GM23338 (cell line): ENCODE data around the gene WSCD2. TPM values are rescaled to one million over a fixed set of nuclear protein-coding genes. Genes with fewer than 3 reads are reported as not detected.

ENCODE experiments used
- ATAC-seq: fragments of 200-7000 bp; cut with Tn5 transposase; 3 replicates; pipeline ENCODE4 v1.9.1; 2020
- DNase-seq: peaks from one replicate; pipeline ENCODE4 v3.0.0-alpha.2; 2015; ENCODE audit warnings: low spot score
- H2AFZ ChIP-seq: fragments of 200-600 bp; sonication (generic); 2 replicates; pipeline ENCODE4 v1.8.0; 2016; ENCODE audit warnings: antibody characterized with exemption, mild to moderate bottlenecking, moderate library complexity
- H3F3A ChIP-seq: fragments of 200-600 bp; sonication (generic); replicated peaks from 2 replicates; pipeline ENCODE4 v1.8.0; 2017; ENCODE audit warnings: antibody characterized with exemption, mixed run types, low read depth
- H3K27ac ChIP-seq: fragments of 200-600 bp; sonication (generic); 2 replicates; pipeline ENCODE4 v1.6.1; 2016; ENCODE audit warnings: low read depth
- H3K27me3 ChIP-seq: fragments of 200-600 bp; sonication (generic); 2 replicates; pipeline ENCODE4 v1.8.0; 2016; ENCODE audit warnings: mild to moderate bottlenecking, mixed run types, moderate library complexity; ENCODE audit not compliant: insufficient read depth
- H3K36me3 ChIP-seq: fragments of 200-600 bp; sonication (generic); 2 replicates; pipeline ENCODE4 v1.8.0; 2016; ENCODE audit warnings: mild to moderate bottlenecking; ENCODE audit not compliant: insufficient read depth
- H3K4me1 ChIP-seq: fragments of 200-600 bp; sonication (generic); 2 replicates; pipeline ENCODE4 v1.8.0; 2016; ENCODE audit warnings: mild to moderate bottlenecking, moderate library complexity; ENCODE audit not compliant: insufficient read depth
- H3K4me2 ChIP-seq: fragments of 200-600 bp; sonication (generic); 2 replicates; pipeline ENCODE4 v1.7.1; 2017; ENCODE audit warnings: mixed run types
- H3K4me3 ChIP-seq: fragments of 200-600 bp; sonication (generic); 2 replicates; pipeline ENCODE4 v1.6.1; 2016; ENCODE audit warnings: mixed run types
- H3K79me2 ChIP-seq: fragments of 200-600 bp; sonication (generic); replicated peaks from 2 replicates; pipeline ENCODE4 v1.8.0; 2017; ENCODE audit warnings: mild to moderate bottlenecking; ENCODE audit not compliant: insufficient read depth
- H3K9me2 ChIP-seq: fragments of 200-600 bp; sonication (generic); 2 replicates; pipeline ENCODE4 v1.8.0; 2017; ENCODE audit not compliant: insufficient read depth
- H4K20me1 ChIP-seq: fragments of 200-600 bp; sonication (generic); replicated peaks from 2 replicates; pipeline ENCODE4 v1.8.0; 2017; ENCODE audit warnings: mild to moderate bottlenecking; ENCODE audit not compliant: insufficient read depth
- H3K27ac Mint-ChIP-seq: 2 replicates; pipeline ENCODE4 v1.8.0; 2020; ENCODE audit warnings: inconsistent platforms, mild to moderate bottlenecking, moderate library complexity, mixed read lengths
- H3K27me3 Mint-ChIP-seq: 3 replicates; pipeline ENCODE4 v1.8.0; 2022; ENCODE audit warnings: low read depth, mild to moderate bottlenecking, moderate library complexity, mixed read lengths, inconsistent platforms; ENCODE audit not compliant: insufficient read depth, poor library complexity
- H3K36me3 Mint-ChIP-seq: 3 replicates; pipeline ENCODE4 v1.8.0; 2021; ENCODE audit warnings: low read depth, mild to moderate bottlenecking, inconsistent platforms, moderate library complexity, mixed read lengths
- H3K4me1 Mint-ChIP-seq: 3 replicates; pipeline ENCODE4 v1.8.0; 2020; ENCODE audit warnings: mild to moderate bottlenecking, inconsistent platforms, mixed read lengths
- H3K4me3 Mint-ChIP-seq: 3 replicates; pipeline ENCODE4 v1.8.0; 2021; ENCODE audit warnings: moderate library complexity, mild to moderate bottlenecking, inconsistent platforms, mixed read lengths
- H3K9me3 Mint-ChIP-seq: 3 replicates; pipeline ENCODE4 v1.8.0; 2020; ENCODE audit warnings: moderate library complexity, mild to moderate bottlenecking, inconsistent platforms, mixed read lengths
- CREB1 ChIP-seq: fragments of 250-450 bp; sonication (Bioruptor Pico); IDR thresholded peaks from 2 replicates; pipeline ENCODE4 v1.5.0; 2020; ENCODE audit warnings: low read depth, mild to moderate bottlenecking, moderate library complexity
- JUNB ChIP-seq: IDR thresholded peaks from one replicate; pipeline ENCODE4 v1.6.1; 2016; ENCODE audit warnings: antibody characterized with exemption; ENCODE audit not compliant: unreplicated experiment
- NANOG ChIP-seq: IDR thresholded peaks from 2 replicates; pipeline ENCODE4 v1.6.1; 2016; ENCODE audit warnings: antibody characterized with exemption, borderline replicate concordance
- POLR2AphosphoS5 ChIP-seq: IDR thresholded peaks from 2 replicates; pipeline ENCODE4 v1.6.1; 2016; ENCODE audit warnings: antibody characterized with exemption, low read depth
- polyA plus RNA-seq: library from polyadenylated mRNA; unstranded; fragments of >200 nt; fragmentation: Nextera tagmentation; extraction: Ambion mirVana; gene quantifications from 2 replicates; pipeline ENCODE4 v1.2.1, GENCODE V29; 2016
- total RNA-seq: library from RNA; depleted of rRNA; stranded (reverse); fragments of >200 nt; shearing (Covaris generic); gene quantifications from 2 replicates; pipeline ENCODE4 v1.2.3, GENCODE V29; 2014
- TF ChIP-seq, protein P1 (sequence below): fragments of 250-450 bp; sonication (Bioruptor Pico); IDR thresholded peaks from 2 replicates; pipeline ENCODE4 v1.5.0; 2020; ENCODE audit warnings: mild to moderate bottlenecking, moderate library complexity
- TF ChIP-seq, protein P2 (sequence below): IDR thresholded peaks from 2 replicates; pipeline ENCODE4 v1.6.1; 2016; ENCODE audit warnings: antibody characterized with exemption

The WSCD2 gene
- total and polyA plus RNA-seq, 2 experiments from 2014 or later = 0.66 to 3.1 TPM

DNA sequence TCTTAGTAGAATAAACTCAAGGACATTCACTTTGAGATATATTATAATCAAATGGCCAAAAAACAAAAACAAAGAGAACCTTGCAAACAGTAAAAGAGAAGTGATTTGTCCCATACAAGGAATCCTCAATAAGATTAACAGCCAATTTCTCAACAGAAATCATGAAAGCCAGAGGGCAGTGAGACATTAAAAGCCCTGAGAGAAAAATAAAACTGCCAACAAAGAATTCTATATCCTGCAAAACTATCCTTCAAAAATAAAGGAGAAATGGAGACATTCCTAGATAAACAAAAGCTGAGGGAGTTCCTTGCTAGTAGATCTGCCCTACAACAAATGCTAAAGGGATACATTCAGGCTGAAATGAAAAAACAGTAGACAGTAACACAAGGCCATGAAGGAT, 131.9 kb downstream of the WSCD2 start:
- H3K27ac Mint-ChIP-seq = no peak overlapping the region
- Histone ChIP-seq H3K27me3 (no peaks in the 10 kb centered on the region), H3K36me3 (no peaks in the 10 kb centered on the region), H3F3A (no peaks in the 10 kb centered on the region), H3K79me2 (no peaks in the 10 kb centered on the region), H3K27ac (no peak overlapping the region), H3K9me2 (peaks cover 10% of the 10 kb centered on the region; the same call in 1 of the 2 replicates), H4K20me1 (no peaks in the 10 kb centered on the region), H3K4me2 (no peak overlapping the region), H3K4me1 (peaks cover 2% of the 10 kb centered on the region; the same call in 1 of the 2 replicates), H2AFZ (no peak overlapping the region), H3K4me3 (no peak overlapping the region)
- no peak for ATAC-seq
- no peaks in the 10 kb centered on the region for H3K4me1 Mint-ChIP-seq
- TF ChIP-seq, protein P1, sequence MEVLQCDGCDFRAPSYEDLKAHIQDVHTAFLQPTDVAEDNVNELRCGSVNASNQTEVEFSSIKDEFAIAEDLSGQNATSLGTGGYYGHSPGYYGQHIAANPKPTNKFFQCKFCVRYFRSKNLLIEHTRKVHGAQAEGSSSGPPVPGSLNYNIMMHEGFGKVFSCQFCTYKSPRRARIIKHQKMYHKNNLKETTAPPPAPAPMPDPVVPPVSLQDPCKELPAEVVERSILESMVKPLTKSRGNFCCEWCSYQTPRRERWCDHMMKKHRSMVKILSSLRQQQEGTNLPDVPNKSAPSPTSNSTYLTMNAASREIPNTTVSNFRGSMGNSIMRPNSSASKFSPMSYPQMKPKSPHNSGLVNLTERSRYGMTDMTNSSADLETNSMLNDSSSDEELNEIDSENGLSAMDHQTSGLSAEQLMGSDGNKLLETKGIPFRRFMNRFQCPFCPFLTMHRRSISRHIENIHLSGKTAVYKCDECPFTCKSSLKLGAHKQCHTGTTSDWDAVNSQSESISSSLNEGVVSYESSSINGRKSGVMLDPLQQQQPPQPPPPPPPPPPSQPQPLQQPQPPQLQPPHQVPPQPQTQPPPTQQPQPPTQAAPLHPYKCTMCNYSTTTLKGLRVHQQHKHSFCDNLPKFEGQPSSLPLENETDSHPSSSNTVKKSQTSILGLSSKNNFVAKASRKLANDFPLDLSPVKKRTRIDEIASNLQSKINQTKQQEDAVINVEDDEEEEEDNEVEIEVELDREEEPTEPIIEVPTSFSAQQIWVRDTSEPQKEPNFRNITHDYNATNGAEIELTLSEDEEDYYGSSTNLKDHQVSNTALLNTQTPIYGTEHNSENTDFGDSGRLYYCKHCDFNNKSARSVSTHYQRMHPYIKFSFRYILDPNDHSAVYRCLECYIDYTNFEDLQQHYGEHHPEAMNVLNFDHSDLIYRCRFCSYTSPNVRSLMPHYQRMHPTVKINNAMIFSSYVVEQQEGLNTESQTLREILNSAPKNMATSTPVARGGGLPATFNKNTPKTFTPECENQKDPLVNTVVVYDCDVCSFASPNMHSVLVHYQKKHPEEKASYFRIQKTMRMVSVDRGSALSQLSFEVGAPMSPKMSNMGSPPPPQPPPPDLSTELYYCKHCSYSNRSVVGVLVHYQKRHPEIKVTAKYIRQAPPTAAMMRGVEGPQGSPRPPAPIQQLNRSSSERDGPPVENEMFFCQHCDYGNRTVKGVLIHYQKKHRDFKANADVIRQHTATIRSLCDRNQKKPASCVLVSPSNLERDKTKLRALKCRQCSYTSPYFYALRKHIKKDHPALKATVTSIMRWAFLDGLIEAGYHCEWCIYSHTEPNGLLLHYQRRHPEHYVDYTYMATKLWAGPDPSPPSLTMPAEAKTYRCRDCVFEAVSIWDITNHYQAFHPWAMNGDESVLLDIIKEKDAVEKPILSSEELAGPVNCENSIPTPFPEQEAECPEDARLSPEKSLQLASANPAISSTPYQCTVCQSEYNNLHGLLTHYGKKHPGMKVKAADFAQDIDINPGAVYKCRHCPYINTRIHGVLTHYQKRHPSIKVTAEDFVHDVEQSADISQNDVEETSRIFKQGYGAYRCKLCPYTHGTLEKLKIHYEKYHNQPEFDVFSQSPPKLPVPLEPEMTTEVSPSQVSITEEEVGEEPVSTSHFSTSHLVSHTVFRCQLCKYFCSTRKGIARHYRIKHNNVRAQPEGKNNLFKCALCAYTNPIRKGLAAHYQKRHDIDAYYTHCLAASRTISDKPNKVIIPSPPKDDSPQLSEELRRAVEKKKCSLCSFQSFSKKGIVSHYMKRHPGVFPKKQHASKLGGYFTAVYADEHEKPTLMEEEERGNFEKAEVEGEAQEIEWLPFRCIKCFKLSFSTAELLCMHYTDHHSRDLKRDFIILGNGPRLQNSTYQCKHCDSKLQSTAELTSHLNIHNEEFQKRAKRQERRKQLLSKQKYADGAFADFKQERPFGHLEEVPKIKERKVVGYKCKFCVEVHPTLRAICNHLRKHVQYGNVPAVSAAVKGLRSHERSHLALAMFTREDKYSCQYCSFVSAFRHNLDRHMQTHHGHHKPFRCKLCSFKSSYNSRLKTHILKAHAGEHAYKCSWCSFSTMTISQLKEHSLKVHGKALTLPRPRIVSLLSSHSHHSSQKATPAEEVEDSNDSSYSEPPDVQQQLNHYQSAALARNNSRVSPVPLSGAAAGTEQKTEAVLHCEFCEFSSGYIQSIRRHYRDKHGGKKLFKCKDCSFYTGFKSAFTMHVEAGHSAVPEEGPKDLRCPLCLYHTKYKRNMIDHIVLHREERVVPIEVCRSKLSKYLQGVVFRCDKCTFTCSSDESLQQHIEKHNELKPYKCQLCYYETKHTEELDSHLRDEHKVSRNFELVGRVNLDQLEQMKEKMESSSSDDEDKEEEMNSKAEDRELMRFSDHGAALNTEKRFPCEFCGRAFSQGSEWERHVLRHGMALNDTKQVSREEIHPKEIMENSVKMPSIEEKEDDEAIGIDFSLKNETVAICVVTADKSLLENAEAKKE (CRISPR knock-in tag) = no peak
- TF ChIP-seq, protein P2, sequence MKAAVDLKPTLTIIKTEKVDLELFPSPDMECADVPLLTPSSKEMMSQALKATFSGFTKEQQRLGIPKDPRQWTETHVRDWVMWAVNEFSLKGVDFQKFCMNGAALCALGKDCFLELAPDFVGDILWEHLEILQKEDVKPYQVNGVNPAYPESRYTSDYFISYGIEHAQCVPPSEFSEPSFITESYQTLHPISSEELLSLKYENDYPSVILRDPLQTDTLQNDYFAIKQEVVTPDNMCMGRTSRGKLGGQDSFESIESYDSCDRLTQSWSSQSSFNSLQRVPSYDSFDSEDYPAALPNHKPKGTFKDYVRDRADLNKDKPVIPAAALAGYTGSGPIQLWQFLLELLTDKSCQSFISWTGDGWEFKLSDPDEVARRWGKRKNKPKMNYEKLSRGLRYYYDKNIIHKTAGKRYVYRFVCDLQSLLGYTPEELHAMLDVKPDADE = no peak
- TF ChIP-seq CREB1 (CRISPR knock-in tag) = no peak
- TF ChIP-seq POLR2AphosphoS5 = no peak
- no peak for TF ChIP-seq NANOG
- no peak for TF ChIP-seq JUNB
- H3K9me3 Mint-ChIP-seq = peaks cover 39% of the 10 kb centered on the region
- DNase-seq = no peak
- H3K36me3 Mint-ChIP-seq = peaks cover 19% of the 10 kb centered on the region
- H3K27me3 Mint-ChIP-seq = peaks cover 2% of the 10 kb centered on the region
- H3K4me3 Mint-ChIP-seq = no peak overlapping the region
